HG02981 (cell line): Measurements from ENCODE around the gene PTGFR.

ENCODE experiments used
- ATAC-seq: cut with Tn5 transposase; IDR thresholded peaks from one replicate; pipeline ENCODE4 v1.9.1; 2021; ENCODE audit warnings: mild to moderate bottlenecking, moderate library complexity; ENCODE audit not compliant: unreplicated experiment

PTGFR gene

DNA sequence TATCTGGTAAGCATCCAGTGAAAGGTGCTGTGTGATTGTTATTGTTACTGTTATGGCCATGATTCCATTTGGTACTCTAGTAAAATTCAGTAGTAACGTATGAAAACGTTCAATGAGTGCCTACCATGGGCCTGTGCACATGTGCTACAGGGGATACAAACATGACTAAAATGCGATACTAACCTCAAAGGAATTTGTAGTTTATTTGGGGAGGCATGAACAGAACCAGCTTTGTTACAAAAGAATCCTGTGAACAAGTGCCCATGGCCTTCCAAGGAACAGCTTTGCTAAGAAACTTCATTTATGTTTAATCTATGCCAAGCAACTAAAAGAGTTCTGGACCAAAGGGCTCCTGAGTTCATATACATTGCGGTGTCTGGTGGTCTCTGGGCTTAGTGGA is 28.7 kb downstream of the PTGFR start:
- no peak for ATAC-seq

GRCh38 chr1:78520216-78520615 is 29.4 kb downstream of the PTGFR start:
- ATAC-seq = no peak

- no peak for ATAC-seq
These were observed 30.1 kb downstream of the PTGFR start for GRCh38 chr1:78520843-78521242.

GRCh38 chr1:78522136-78522535 is 31.4 kb downstream of the PTGFR start:
- no peak for ATAC-seq

- no peak for ATAC-seq
These were observed 35.7 kb downstream of the PTGFR start for GRCh38 chr1:78526496-78526895.

- no peak for ATAC-seq
These were observed 36.9 kb downstream of the PTGFR start for GRCh38 chr1:78527706-78528105.

DNA sequence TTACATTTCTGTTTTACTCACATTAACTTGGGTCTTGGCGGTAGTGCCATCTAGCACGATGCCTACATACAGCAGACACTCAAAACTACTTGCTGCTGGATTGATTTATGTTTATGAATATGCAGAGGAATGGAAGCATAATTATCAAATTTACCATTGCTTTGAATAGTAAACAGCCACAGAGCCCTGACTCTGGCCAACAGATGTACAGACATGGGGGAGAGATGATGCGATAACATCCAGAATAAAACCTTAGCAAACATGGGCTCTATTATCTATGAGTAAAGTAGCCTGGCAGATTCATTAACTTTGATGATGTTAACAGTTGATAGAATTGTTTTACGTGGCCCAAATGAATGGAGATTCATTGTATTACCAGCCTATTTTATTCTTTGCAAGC is 42.8 kb downstream of the PTGFR start:
- no peak for ATAC-seq

DNA sequence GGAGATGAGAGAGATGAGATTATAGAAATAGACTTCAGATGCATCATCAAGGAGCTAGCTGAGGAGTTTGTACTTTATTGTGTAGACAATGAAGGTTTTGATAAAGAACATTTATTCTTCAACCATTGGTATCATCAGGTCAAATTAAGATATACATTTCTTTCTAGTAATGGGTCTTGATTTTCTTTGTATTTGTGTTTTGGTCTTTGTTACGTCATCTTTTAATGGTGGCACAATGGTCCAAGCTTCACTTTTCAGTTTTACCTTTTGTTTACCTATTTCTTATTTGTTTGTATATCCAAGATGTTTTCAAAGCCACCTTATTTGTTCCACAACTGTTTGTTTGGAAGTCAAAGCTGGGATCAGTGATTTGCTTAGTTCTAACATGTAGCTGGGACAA is 44.5 kb downstream of the PTGFR start:
- ATAC-seq = no peak

GRCh38 chr1:78536427-78536826 is 45.7 kb downstream of the PTGFR start:
- ATAC-seq = no peak

DNA sequence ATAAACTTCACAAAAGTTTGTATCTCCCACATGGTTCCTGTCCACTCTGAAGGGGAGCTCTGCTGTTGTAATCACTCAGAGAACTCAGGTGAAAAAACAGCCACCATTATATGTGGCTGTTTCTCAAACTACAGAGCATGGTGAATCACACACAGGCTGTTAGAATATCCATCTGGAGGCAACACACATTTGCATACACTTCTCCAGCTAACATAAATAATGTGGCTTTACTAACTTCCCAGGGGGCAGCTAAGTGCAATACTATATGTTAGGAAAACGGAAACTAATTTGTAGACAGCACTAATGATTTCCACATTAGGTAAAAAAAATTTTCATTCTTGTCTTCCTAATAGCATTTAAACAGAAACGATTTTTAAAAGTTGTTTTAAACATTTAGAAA is 49.3 kb downstream of the PTGFR start:
- ATAC-seq = no peak

DNA sequence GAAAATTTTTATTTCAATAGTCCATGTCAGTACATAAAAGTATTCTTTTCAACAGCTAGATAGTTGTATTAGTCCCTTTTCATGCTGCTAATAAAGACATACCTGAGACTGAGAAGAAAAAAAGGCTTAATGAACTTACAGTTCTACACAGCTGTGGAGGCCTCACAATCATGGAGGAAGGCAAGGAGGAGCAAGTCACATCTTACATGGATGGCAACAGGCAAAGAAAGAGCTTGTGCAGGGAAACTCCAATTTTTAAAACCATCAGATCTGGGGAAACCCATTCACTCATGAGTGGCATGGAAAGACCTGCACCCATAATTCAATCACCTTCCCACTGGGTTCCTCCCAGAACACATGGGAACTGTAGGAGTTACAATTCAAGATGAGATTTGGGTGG is 50.7 kb downstream of the PTGFR start:
- ATAC-seq = no peak

GRCh38 chr1:78543941-78544643 is 53.3 kb downstream of the PTGFR start:
- no peak for ATAC-seq

DNA sequence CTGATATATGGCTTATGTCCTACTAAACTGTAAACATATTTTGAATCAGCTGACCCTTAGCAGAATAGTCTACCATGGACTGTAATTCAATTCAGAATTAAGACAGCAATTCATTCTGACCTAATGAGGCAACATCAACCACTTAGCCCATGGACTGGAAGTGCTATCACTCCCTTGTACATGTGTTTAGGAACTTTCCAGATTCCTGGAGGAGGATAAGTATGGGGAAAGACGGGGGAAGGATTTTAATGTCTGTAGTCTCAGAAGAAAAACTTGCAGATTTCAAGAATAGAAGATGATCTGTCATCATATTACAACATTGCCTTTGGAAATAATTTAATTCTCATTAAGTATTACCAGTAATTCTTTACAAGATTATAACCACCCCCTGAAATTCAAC is 56.3 kb downstream of the PTGFR start:
- ATAC-seq = no peak

GRCh38 chr1:78549331-78549730 is 58.6 kb downstream of the PTGFR start:
- no peak for ATAC-seq

GRCh38 chr1:78549891-78550290 is 59.1 kb downstream of the PTGFR start:
- no peak for ATAC-seq

DNA sequence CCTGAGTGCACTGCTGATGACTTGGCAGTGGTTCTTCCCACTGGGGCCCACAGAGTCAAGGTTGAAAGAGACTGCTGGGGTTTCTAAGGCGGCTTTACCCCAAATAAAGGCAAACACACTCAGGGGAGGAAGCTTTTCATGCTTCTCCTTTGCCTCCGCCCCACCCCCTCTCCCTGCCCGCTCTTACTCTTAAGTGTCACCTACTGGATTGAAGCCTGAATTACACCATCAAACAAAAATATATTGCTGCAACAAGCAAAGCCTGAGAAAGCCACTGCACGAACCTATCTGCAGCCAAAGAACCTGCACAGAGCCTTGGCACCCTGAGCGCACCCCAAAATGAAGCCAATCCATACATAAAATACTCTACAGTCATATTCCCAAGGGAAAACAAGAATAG is 63.1 kb downstream of the PTGFR start:
- ATAC-seq = no peak

DNA sequence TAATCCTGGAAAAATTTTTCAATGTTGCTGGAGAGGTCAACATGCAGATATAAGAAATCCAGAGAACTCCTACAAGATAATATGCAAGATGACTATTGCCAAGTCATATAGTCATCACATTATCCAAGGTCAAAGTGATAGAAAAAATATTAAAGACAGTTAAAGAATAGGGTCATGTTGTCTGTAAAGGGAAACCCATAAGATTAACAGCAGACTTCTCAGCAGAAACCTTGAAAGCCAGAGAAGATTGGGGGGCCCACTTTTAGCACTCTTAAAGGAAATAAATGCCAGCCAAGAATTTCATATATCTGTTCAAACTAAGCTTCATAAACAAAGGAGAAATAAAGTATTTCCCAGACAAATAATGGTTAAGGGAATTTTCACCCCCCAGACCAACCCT is 64.1 kb downstream of the PTGFR start:
- ATAC-seq = no peak

DNA sequence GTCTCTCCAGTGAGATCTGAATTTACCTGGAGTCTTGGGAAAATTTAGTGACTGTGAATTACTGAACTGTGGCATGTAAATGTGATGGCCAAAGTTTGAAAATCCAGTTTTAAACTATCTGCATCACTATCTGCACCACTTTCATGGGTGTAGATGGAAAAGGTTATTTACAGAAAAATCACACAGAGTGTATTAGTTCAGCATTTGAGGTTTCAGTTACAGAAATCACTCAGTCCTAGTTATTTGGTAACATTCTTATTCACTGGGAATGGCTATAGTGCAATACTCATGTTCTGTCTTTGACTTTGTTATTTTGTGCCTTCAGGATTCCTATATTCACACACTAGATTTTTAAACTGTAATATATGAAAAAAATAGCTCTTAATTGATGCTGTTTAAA is 68.9 kb downstream of the PTGFR start:
- ATAC-seq = no peak

- no peak for ATAC-seq
These were observed 70.0 kb downstream of the PTGFR start for GRCh38 chr1:78560811-78561210.

DNA sequence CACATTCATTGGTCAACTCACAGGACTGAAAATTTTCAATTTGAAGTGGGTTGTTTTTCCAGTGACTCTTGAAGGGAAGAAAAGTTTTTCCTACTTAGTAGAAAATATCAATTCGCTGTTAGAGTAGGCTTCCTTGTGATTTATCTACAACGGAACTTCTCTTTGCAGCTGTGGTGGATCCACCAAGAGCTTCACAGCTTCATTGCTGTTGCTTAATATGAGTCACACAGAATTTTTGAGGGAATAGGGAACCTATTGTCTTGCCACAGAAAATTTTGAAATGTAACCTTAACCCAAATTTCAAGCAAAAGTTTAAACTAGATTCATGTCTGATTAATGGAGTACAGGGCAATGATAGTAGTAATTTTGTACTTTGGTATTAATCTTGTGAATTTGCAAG is 71.1 kb downstream of the PTGFR start:
- no peak for ATAC-seq

DNA sequence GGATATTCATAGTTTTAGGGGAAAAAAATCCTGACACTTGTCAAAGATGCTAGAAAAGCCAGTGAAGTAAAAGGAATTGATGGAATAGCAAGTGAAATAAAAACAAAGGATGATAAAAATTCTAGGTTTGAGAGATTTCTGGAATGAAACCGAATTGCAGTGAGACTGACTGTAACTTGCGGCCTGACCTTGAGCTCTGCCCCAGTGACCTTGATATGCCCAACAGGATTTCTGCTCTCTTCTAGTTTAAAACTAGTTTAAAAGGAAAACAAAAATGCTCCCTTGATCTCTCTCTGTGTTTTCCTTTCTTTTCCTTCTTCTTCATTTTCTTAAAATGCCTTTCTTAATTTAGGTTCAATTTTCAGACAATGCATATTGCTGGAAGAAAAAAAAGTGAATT is 74.6 kb downstream of the PTGFR start:
- no peak for ATAC-seq

DNA sequence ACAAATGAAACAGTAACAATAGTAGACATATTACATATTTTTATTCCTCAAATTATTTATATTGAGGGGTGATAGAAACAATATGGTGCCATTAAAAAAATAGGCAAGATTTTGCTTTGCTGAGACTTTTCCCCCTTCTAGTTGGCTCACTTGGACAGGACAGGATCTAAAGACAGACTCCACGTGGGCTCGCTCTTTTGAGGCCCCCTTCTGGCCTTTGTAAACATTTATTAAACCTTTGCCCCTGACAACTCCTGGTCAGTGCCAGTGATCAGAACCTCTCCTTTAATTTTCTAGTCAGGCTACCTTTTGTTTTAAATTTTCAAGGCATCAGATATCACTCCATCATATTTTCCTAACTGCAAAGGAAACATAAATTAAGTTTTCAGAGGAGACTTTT is 79.8 kb downstream of the PTGFR start:
- ATAC-seq = no peak
